GM18873 (cell line): ENCODE results near the gene GPBAR1.
A peak's percentile ranks its signal among the peaks of the same experiment; 100 is the strongest.
"Not testable (repeated sequence)": the region's sequence is repeated elsewhere in the genome, so short reads cannot be mapped to it uniquely, and the experiment has no call there.

Source experiments
- ATAC-seq: cut with Tn5 transposase; IDR thresholded peaks from one replicate; pipeline ENCODE4 v1.9.1; 2021; ENCODE audit warnings: mild to moderate bottlenecking, moderate library complexity, moderate number of reproducible peaks; ENCODE audit not compliant: unreplicated experiment, low FRiP score

The GPBAR1 gene

GRCh38 chr2:218301176-218301819 lies 40.5 kb downstream of the GPBAR1 start:
- ATAC-seq: peak; percentile 68

- no peak for ATAC-seq
Measured at GRCh38 chr2:218305383-218305782, 44.6 kb downstream of the GPBAR1 start.

GRCh38 chr2:218306184-218306920 lies 45.5 kb downstream of the GPBAR1 start:
- ATAC-seq: no peak

- ATAC-seq: no peak
Measured at GRCh38 chr2:218307415-218308090, 46.7 kb downstream of the GPBAR1 start.

- no peak for ATAC-seq
Measured at GRCh38 chr2:218310853-218311540, 50.2 kb downstream of the GPBAR1 start.

- ATAC-seq: not testable (repeated sequence)
Measured at GRCh38 chr2:218311541-218312266, 50.9 kb downstream of the GPBAR1 start.

GRCh38 chr2:218312267-218312756 lies 51.5 kb downstream of the GPBAR1 start:
- ATAC-seq: no peak

- no peak for ATAC-seq
Measured at GRCh38 chr2:218313356-218313755, 52.5 kb downstream of the GPBAR1 start.
